GM21529 (cell line): Measurements from ENCODE around the gene KCNJ2.

Source experiments
- ATAC-seq: cut with Tn5 transposase; IDR thresholded peaks from one replicate; pipeline ENCODE4 v1.9.1; 2021; ENCODE audit not compliant: unreplicated experiment

Gene KCNJ2

DNA sequence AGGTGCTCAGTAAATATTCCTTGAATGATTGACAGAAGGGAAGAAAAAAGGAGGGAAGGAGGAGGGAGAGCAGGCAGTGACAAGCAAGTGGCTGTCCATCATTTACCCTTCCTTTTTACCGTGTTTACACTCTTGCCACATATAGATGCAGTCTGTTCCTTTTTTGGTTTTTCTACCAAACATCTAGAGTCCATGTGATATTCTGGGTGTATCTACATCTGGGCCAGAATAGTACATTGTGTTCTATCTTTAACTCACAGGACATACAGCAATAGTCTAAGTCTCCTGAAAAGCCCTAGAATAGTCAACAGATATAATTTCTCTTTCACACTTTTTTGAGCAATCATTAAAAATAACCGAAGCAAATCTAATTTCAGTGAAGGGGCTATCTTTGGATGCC is 33.5 kb downstream of the KCNJ2 start:
- ATAC-seq = no peak

DNA sequence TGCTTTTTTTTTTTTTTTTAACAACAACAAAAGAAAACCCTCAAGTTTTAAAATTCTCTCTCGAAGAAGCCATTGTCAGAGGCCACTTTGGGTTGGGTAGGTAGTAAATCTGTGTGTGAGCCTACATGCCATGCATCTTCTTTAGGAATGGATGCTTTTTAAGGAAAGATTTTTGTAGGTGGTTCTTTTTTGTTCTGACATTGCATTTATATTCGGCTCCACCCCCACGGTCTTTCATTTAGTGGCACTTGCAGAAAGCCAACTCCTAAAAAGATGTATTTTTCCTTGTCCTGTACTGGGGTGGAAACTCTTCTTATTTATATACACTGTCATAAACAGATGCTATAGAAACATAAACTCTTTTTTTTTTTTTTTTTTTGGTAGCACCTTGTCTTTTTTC is 35.1 kb downstream of the KCNJ2 start:
- no peak for ATAC-seq

DNA sequence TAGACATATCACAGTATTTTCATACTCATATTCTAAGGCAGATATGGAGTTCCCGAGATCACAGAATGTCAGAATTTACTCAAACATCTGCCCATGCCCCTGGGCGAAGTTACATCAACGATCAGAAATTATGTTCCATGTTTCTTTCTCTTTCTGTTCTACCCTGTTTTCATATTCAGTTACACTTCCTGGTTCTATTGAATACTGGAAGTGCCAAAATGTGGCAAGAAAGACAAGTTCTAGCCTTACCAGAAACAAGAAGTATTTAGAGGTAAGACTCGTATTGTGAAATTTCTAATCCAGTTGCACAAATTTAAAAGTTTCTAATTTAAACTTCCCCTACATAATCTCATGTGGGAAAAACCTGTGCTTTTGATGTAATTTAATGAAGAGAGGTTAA is 36.1 kb downstream of the KCNJ2 start:
- ATAC-seq = no peak

DNA sequence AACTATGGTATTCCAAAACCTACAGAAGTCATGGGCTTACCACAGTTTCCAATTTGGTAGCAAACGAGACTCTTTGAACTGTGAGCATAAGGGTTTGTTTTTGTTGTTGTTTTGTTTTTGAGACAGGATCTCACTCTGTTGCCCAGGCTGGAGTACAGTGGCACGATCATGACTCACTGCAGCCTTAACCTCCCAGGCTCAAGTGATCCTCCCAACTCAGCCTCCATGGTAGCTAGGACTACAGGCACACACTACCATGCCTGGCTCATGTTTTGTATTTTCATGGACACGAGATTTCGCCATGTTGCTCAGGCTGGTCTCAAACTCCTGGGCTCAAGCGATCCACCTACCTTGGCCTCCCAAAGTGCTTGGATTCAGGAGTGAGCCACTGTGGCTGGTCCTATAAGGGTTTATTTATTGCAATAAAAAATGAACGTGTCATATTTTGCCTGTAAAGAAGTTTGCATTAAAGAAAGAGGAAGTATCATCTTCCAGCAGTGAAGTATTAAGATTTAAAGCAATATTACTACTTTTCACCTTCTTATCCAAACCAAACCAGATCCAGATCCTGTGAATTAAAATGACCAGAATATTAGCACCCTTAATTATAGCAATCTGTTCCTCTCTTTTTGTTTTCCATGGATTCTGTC is 37.2 kb downstream of the KCNJ2 start:
- no peak for ATAC-seq

DNA sequence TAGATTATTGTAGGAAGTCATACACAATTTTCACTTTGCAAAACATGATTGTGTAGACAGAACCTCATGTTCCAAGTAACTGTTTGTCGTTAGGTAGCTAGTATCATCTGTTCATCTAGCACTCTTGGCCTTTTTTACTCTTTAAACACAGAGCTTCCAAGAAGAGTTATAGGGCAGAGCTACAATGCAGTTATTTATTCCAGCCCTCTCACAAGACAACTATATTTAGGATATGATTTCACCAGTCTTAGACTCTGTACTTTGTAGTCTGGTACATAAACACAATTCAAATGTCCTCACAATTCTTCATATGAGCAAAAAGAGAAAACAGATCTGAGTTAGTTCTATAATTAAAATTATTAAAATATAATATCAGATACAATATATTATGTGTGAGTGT is 37.9 kb downstream of the KCNJ2 start:
- ATAC-seq = no peak

DNA sequence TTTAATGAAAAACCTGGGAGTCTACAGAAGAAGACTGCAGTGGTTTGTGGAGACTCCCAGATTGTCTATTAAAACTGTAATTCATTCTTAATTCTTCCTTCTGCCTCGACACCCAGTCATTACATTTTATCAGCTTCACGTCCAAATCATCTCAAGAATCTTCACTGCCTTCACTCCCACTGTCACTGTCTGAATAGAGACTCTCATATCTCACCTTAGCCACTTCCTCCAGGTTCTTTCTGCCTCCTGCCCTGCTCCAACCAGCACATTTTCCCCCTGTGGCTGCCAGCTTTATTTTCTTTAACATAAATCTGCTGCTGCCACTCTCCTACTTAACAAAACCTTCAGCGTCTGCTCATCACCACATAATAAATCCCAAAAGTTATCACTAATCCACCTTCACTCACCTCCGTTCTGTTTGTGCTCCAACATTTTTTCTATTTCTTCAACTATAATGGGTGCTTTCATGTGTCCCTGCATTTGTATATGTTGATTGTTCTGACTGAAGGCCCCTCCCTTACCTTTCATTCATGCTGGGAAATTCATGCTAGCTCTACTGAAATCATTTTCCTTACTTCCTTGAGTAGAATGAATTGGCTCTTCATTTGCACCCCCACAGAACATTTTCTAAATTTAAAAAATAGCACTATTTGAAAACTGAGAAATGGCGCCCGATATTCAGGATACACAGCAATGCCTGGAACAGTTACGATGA is 38.9 kb downstream of the KCNJ2 start:
- ATAC-seq = no peak

DNA sequence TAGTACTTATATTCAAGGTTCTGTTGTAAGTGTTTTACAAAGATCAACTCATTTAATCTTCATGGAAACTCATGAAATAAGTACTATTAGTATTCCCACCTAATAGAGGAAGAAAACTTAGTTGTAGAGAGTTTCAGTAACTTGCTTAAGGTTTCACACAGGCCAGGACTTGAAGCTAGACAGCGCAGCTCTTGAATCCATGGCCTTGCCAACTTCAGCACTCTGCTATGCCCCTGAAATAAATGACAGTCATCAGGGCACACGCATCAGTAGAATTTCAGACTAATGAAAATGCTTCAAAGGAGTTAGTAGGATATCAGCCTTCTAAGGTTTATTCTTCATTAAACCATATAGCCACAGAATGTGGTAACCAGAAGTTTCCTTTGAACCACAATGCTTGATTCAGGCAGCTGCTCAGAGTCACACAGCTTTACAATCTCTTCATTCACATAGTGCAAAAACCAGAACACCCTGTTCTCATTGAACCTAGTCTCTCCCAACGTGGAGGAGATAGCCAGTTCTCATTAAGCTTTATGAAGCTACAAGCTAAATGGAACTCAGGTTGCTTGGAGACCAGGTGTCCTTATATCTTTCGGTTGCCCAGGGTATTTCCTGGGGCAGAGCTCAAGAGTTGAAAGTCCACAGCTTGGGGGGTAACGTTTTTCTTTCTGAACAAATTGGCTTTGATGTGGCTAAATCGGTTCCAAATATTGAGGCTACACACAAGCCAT is 39.7 kb downstream of the KCNJ2 start:
- no peak for ATAC-seq

DNA sequence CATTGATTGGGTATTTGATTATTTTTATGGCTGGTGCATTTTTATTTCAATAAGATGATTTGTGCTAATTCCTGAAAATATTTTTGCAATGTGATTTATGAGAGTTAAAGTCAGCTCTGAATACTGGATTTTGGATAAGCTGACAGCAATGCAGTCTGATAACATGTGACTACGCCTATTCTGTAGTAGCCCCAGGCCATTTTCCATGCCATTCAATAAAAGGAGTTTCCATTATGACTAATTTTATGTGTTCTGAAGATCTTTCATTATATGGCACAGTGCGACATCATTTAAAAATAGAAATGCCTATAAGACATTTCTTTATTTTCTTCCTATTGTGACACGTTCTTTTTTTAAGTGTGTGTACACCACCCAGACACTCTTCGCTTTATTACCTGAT is 46.3 kb downstream of the KCNJ2 start:
- ATAC-seq = no peak

DNA sequence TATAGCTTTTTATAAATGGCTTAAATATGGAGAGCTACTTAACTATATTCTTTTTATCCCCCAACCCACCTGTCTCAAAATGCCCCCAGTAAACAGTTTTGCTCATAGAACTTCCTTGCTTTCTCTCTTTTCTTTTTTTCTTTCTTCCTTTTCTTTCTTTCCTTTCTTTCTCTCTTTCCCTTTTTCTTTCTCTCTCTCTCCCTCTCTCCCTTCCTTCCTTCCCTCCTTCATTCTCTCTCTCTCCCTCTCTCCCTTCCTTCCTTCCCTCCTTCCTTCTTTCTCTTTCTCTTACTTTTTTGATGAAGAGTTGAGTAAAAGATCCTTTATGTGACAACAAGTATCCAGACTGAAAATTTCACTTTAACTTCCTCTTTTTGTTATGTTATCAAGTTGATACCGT is 48.2 kb downstream of the KCNJ2 start:
- no peak for ATAC-seq

DNA sequence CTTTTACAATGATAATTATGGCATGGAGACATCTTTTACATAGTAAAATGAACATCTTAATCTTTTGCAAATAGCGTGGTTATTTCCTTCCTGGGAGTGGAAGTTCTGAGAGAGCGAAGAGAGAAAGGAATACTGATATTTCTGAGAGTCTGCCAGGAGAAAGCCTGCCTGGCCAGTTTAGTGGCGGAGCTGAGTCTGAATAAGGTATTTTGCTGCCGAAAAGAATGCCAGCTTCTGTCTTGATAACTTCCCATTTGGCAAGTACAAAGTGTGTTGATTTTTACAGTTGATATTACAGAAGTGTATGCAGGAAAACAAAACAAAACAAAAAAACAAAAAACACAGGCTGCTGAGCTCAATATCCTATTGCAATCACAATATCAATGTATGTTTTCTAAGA is 55.9 kb downstream of the KCNJ2 start:
- no peak for ATAC-seq
